NB4 (cell line): ENCODE data around the gene ZNF319.

Experiments
- DNase-seq: peaks from one replicate; pipeline ENCODE4 v3.0.0; 2010; ENCODE audit warnings: low read depth
- H3K4me3 ChIP-seq: one replicate; pipeline ENCODE4 v1.5.1; 2011; ENCODE audit warnings: mild to moderate bottlenecking, low read depth, low read length, moderate library complexity
- MAX ChIP-seq: IDR thresholded peaks from 2 replicates; pipeline ENCODE4 v1.6.1; 2011; ENCODE audit warnings: low read depth, low read length
- MYC ChIP-seq: IDR thresholded peaks from 2 replicates; pipeline ENCODE4 v1.6.1; 2011; ENCODE audit warnings: low read depth, low read length
- POLR2A ChIP-seq: IDR thresholded peaks from 2 replicates; pipeline ENCODE4 v1.6.1; 2011; ENCODE audit warnings: mild to moderate bottlenecking; ENCODE audit not compliant: insufficient read length; ENCODE audit errors: extremely low read depth
- TF ChIP-seq, protein P1 (sequence below): IDR thresholded peaks from one replicate; pipeline ENCODE4 v1.5.1; 2012; ENCODE audit warnings: low read depth, low read length

The ZNF319 gene

DNA sequence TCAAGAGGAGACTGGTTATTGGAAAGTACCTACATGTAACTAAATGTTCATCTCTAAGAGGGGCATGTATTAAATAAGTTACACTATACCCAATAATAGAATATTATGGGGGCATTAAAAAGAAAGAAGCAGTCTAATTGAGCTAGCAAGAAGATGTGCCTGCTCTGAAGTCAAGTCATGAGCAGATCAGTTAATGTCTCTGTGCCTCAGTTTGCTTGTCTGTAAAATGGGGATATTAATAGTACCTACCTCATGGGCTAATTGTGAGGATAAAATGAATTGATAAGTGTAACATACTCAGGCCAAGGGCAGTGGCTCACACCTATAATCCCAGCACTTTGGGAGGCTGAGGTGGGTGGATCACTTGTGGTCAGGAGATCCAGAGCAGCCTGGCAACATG is 32.6 kb downstream of the ZNF319 start:
- no peak overlapping the region for H3K4me3 ChIP-seq
- DNase-seq = no peak
- TF ChIP-seq, protein P1, sequence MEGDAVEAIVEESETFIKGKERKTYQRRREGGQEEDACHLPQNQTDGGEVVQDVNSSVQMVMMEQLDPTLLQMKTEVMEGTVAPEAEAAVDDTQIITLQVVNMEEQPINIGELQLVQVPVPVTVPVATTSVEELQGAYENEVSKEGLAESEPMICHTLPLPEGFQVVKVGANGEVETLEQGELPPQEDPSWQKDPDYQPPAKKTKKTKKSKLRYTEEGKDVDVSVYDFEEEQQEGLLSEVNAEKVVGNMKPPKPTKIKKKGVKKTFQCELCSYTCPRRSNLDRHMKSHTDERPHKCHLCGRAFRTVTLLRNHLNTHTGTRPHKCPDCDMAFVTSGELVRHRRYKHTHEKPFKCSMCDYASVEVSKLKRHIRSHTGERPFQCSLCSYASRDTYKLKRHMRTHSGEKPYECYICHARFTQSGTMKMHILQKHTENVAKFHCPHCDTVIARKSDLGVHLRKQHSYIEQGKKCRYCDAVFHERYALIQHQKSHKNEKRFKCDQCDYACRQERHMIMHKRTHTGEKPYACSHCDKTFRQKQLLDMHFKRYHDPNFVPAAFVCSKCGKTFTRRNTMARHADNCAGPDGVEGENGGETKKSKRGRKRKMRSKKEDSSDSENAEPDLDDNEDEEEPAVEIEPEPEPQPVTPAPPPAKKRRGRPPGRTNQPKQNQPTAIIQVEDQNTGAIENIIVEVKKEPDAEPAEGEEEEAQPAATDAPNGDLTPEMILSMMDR = no peak
- TF ChIP-seq MAX = no peak
- no peak for TF ChIP-seq MYC

DNA sequence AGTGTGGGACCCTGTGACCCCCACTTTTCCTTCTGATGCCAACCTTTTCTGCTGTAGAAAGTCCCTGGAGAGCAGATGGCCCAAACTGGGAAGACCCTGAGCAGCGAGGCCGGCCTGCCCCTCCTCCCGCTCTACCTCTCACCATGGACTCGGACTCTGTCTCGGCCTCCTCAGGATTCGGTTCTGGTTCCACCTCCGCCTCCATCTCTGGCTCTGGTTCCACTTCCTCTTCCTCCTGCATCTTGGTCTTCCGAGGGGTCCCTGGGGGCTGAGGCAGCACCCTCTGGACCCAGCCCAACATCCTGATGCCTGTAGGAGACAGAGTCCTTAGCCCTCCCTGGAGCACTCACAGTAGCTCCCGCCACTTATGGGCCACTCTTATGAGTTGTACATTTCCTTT is 33.5 kb downstream of the ZNF319 start:
- DNase-seq = no peak
- TF ChIP-seq, protein P1 = no peak
- TF ChIP-seq MAX (no peak), POLR2A (no peak), MYC (no peak)
- no peak overlapping the region for H3K4me3 ChIP-seq

- no peak overlapping the region for H3K4me3 ChIP-seq
- TF ChIP-seq MAX (no peak), MYC (no peak), POLR2A (no peak)
- TF ChIP-seq, protein P1 = no peak
- DNase-seq = no peak
Observed at GRCh38 chr16:57966204-57966771, 34.2 kb downstream of the ZNF319 start.

GRCh38 chr16:57964157-57964700 is 36.2 kb downstream of the ZNF319 start:
- no peak overlapping the region for H3K4me3 ChIP-seq
- no peak for DNase-seq
- TF ChIP-seq, protein P1 = no peak
- TF ChIP-seq MAX (no peak), POLR2A (no peak), MYC (no peak)

DNA sequence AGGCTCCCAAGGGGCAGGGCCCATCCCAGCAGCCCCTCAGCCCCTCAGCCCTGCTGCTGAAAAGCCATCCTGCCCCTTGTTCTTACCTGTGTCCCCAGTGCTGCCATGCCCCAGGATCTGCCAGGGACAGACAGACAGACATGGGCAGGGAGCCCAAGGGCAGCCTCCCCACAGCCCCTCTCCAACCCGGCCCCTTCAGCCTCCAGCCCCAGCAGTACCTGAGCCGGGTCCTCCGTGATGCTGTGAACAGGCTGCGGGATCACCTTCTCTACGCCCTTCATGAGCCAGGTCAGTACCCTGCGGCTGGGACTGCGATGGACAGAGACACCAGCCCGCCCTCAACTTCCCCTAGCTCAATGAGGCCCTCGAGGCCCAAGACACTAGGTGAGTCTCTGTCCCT is 37.7 kb downstream of the ZNF319 start:
- TF ChIP-seq MAX = no peak
- no peak for TF ChIP-seq POLR2A
- TF ChIP-seq MYC = no peak
- TF ChIP-seq, protein P1 = no peak
- DNase-seq = no peak
- H3K4me3 ChIP-seq = no peak overlapping the region

GRCh38 chr16:57962046-57962445 is 38.4 kb downstream of the ZNF319 start:
- no peak overlapping the region for H3K4me3 ChIP-seq
- DNase-seq = no peak
- TF ChIP-seq POLR2A (no peak), MAX (no peak), MYC (no peak)
- TF ChIP-seq, protein P1 = no peak
